ENCODE data around the gene IFNW1.
"Not testable (repeated sequence)": the region's sequence is repeated elsewhere in the genome, so short reads cannot be mapped to it uniquely, and the experiment has no call there.

The IFNW1 gene

DNA sequence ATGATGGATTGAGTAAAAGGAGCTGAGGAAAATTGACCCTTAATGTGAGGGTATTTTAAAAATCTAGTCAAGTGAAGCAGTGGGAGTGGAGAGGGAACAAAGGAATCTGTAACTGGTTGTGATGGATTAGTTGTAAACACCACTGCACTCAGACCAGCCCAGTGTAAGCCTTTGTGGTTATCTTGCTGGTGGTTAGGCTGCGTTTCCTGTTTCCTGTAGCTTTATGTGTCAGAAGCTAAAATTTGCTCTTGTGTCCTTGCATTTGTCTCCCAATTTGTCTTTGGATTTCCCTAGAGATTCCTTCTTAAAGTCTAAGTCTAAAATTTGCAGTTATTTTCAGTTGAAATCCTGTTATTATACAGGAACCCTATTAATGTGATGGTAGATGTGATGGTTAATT, 18.5 kb upstream of the IFNW1 start:
- DNase-seq (ENCODE audit: extremely low read depth, low read depth) = no peak
- TF ChIP-seq, protein P1, sequence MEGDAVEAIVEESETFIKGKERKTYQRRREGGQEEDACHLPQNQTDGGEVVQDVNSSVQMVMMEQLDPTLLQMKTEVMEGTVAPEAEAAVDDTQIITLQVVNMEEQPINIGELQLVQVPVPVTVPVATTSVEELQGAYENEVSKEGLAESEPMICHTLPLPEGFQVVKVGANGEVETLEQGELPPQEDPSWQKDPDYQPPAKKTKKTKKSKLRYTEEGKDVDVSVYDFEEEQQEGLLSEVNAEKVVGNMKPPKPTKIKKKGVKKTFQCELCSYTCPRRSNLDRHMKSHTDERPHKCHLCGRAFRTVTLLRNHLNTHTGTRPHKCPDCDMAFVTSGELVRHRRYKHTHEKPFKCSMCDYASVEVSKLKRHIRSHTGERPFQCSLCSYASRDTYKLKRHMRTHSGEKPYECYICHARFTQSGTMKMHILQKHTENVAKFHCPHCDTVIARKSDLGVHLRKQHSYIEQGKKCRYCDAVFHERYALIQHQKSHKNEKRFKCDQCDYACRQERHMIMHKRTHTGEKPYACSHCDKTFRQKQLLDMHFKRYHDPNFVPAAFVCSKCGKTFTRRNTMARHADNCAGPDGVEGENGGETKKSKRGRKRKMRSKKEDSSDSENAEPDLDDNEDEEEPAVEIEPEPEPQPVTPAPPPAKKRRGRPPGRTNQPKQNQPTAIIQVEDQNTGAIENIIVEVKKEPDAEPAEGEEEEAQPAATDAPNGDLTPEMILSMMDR (IDR thresholded peaks at IDR 0.05; ENCODE audit: low read depth, low read length) = no peak

DNA sequence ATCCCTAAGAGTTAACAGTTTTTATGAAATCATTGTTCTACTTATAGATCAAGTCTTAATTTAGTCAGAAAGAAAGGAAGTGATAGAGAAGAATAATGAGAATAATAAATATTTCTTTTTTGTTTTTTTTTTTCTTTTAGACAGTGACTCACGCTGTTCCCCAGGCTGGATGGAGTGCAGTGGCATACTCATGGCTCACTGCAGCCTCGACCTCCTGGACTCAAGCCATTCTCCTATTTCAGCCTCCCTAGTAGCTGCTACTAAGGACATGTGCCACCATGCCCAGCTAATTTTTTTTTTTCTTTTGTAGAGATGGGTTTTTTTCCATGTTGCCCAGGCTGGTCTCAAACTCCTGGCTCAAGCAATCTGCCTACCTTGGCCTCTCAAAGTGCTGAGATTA, 13.9 kb upstream of the IFNW1 start:
- DNase-seq (ENCODE audit: extremely low read depth, low read depth) = no peak
- TF ChIP-seq, protein P1 (IDR thresholded peaks at IDR 0.05; ENCODE audit: low read depth, low read length) = no peak

DNA sequence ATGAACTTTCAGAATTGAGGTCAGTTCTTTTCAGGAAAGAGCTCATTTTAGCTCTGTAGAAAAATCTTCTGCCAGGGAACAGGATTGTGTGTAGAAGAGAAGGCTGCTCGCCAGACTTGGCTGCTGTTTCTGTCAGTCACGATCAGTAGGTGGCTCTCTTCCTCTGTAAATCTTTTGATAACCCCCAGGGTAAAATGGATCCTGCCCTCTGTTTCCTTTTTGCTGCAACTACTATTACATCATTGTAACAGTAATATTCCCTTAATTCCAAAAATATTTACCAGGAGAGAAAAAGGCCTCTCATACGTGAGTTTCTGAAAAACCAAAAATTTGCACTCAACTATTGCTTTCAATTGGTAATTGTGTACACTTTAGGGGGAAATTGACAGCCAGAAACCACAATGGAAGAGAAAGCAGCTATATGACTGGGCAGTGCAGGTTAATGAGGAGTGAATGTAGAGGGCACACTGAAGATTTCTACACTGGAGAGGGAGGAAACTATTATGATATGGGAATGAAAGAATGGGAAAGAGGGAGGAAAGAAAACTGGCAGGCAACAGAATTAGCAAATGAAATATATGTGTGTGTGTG, 12.5 kb upstream of the IFNW1 start:
- no peak for DNase-seq (ENCODE audit: extremely low read depth, low read depth)

DNA sequence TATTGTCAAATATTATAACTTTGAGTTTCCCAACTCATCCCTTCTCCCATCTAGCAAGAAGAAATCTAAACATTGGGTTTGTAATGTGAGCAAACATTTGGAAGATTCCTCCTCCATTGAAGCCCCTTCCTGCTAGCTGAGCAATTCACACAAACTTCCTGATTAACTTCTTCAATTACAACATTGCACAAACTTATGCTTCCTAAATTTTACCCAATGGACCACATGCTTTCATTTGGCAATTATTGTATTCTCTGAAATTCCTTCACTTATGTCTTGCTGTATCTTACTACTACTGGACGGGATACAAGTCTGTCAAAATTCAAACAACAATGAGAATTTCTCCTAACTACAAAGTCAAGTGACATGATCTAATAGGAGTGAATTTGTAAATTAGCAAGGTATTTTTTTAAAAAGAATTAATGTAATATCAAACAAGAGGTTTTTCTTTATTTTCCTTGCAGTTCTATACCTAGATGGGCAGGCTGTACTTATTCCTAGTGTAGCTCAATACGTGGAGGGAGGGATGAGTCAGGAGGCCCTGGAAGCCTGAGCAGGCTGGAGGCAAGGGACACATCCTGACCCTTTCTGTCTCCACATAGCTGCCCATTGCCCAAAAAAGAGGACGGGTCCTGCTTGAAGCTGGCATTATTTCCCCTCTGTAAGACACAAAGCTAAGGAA, 11.8 kb upstream of the IFNW1 start:
- DNase-seq (ENCODE audit: extremely low read depth, low read depth) = no peak
- TF ChIP-seq, protein P1 (IDR thresholded peaks at IDR 0.05; ENCODE audit: low read depth, low read length) = no peak

More for the DNA sequence above, 12.5 kb upstream of the IFNW1 start:
- TF ChIP-seq, protein P1 (IDR thresholded peaks at IDR 0.05; ENCODE audit: low read depth, low read length) = no peak

DNA sequence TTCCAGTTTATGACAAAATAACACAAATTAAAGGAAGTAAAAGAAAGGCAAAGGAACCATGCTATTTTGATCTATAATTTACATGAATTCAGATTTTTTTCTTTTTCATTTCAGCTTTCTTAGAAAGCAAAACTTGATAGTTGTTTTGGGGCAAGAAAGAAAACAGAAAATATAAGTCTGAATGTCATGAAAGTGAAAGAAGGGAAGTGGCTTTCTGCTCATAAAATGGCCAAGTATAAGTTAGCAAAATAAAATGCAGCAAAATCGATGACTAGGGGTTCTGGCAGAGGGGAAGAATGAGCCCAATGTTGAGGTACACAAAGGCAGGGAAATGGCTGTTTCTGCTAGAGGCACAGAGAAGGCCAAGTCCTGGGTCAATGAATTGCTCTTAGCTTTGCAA, 3.0 kb upstream of the IFNW1 start:
- no peak for DNase-seq (ENCODE audit: extremely low read depth, low read depth)
- TF ChIP-seq, protein P1 (IDR thresholded peaks at IDR 0.05; ENCODE audit: low read depth, low read length) = no peak

DNA sequence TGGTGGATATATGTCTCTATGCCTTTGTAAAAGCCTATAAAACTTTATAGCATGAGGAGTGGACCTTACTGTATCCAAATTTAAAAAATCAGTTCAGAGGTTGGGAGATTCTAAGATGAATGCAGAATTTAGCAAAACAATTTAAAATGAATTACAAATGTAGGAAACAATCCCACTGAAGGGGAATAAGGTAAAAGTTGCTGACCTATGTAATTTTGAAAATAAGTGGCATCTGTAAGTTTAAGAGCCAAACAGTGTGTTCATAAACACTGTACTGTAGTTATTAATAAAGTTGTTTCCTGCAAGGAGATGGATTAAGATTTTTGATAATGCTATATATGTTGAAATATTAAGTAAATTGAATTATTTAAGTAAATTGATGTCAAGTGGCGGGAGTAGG, 4.6 kb downstream of the IFNW1 start:
- TF ChIP-seq, protein P1 (IDR thresholded peaks at IDR 0.05; ENCODE audit: low read depth, low read length) = no peak

DNA sequence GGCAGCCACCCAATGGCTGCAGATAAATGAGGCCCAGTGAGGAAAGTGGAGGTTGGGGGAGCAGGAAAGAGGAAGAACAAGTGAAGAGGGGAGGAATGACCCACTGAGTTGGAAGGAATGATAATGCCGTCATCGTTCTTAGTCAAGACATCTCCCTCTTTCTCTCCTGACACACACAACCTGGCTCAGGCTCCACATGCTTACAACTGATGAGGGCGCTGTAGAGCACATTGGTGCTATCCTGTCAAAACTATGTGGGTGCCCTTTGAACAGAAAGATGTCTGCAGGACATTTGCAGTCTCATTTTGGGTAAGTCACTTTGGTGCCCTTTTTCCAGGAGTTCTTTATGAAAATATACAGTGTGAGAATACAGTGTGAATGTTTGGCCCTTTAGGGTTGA, 5.9 kb downstream of the IFNW1 start:
- no peak for DNase-seq (ENCODE audit: extremely low read depth, low read depth)
- TF ChIP-seq, protein P1 (IDR thresholded peaks at IDR 0.05; ENCODE audit: low read depth, low read length) = no peak

More for the DNA sequence above, 4.6 kb downstream of the IFNW1 start:
- no peak for DNase-seq (ENCODE audit: extremely low read depth, low read depth)

DNA sequence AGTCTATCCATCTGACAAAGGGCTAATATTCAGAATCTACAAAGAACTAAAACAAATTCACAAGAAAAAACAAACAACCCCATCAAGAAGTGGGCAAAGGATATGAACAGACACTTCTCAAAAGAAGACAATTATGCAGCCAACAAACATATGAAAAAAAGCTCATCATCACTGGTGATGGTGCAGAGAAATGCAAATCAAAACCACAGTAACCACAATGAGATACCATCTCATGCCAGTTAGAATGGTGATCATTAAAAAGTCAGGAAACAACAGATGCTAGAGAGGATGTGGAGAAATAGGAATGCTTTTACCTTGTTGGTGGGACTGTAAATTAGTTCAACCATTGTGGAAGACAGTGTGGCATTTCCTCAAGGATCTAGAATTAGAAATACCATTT, 13.4 kb downstream of the IFNW1 start:
- DNase-seq (ENCODE audit: extremely low read depth, low read depth) = not testable (repeated sequence)
